HG03060 (cell line): ENCODE results near the gene KRT8.

ENCODE experiments used
- ATAC-seq: cut with Tn5 transposase; IDR thresholded peaks from one replicate; pipeline ENCODE4 v1.9.1; 2021; ENCODE audit warnings: low read depth, moderate number of reproducible peaks; ENCODE audit not compliant: unreplicated experiment

KRT8 gene

DNA sequence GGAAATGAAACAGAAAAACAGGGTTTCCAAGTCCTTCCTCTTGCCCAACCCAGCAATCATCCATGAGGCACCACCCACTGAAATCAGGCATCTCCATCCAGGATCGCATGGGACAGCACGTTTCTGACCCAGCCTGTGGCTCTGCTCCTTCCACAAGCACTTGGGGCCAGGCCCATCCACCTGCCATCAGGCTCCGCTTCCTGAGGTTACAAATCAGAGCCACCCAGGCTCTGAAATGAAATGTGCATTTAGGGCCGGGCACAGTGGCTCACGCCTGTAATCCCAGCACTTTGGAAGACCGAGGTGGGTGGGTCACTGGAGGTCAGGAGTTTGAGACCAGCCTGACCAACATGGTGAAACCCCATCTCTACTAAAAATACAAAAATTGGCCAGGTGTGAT, 55.4 kb downstream of the KRT8 start:
- ATAC-seq: no peak

- ATAC-seq: no peak
Measured at GRCh38 chr12:52848661-52849255, 56.1 kb downstream of the KRT8 start, which contains the start of gene KRT78. Gene KRT78 (minus strand): TSS chr12:52848994. CDS start chr12:52848930, 64 bp downstream.

GRCh38 chr12:52847335-52848102, 57.4 kb downstream of the KRT8 start:
- no peak for ATAC-seq
